Inflammatory macrophage treated with lipopolysaccharide for 4 hours (primary cell): ENCODE results near the gene DESI1.
"Not testable (repeated sequence)": the region's sequence is repeated elsewhere in the genome, so short reads cannot be mapped to it uniquely, and the experiment has no call there.

Source experiments
- DNase-seq: peaks from one replicate; pipeline ENCODE4 v3.0.0-alpha.2; 2020

Gene DESI1

DNA sequence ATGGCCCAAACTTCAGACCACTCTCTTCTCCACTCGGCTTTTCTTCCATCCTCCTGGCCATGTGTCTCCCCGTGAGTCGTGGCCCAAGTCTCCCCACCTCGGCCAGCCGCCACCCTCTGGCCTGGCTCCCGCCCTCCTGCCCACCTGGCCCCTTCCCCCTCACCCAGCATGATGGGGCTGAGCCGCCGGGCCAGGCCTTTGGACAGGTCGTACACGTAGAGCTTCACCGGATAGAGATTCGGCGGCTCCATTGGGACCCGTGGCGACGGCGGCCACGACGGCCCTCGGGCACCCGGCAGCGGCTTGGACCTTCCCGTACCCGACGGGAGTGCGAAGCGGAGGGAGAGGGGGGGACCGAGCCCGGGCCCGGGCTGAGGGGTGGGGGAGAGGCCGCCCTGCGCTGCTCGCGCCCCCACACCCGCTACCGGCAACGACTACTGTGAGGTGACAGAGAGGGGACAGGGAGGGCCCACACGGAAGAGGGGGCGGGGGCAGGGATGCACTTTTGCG is at the start of gene DESI1:
Gene DESI1, minus strand, starts transcription at position 455 of the 510 bp plus-strand sequence. Its CDS starts 204 bp downstream, at position 251.
- DNase-seq: peak; percentile 1

DNA sequence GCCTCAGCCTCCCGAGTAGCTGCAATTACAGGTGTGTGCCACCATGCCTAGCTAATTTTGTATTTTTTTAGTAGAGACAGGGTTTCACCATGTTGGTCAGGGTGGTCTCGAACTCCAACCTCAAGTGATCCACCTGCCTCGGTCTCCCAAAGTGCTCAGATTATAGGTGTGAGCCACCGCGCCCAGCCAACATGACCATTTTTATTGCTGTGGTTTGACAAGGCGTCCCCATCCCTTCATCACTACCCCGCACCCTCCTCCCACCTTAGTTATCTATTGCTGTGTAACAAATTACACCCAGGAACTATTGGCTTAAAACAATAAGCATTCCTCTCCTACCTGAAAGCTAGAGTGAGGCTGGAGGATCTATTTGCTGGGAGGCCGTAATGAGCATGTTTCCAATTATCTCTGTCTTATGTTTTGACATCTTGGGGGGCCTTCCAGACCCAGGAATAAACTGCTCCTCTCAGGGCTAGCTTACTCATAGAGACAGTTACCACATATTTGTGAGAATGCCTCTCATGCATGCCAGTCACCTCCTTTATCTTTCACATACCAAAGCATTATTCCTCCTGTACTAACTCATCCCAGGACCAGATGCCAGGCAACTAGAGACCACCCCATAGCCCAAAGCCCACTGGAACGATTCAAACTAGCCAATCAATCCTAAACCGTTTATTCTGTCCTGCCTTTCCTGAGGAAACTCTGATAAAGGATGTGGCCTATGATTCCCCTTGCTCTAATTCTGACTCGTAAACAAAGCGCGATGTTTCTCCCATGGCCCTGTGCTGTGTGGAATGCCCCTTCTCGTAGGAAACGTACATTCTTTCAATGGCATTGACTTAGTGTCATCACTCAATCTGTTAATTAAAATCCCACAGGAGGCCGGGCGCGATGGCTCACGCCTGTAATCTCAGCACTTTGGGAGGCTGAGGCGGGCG is 48.4 kb upstream of the DESI1 start:
- no peak for DNase-seq

DNA sequence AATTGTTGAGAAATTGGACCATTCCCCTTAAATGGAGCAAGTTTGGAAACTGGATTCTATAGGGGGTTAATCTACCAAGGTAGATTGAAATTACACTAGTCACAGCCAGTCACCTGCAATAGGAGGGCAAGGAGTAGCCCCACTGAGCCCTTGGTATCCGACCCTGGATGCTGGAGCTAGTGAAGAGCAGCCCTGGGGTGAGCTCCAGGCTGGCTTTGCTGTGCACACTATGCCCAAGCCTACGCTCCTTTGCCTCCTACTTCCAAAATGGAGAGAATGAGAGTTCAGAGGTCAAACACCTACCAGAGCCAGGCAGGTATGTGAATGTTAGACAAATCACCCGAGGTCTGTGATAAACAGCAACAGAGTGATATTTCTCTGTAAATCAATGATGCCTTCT is 44.1 kb upstream of the DESI1 start:
- DNase-seq: no peak

DNA sequence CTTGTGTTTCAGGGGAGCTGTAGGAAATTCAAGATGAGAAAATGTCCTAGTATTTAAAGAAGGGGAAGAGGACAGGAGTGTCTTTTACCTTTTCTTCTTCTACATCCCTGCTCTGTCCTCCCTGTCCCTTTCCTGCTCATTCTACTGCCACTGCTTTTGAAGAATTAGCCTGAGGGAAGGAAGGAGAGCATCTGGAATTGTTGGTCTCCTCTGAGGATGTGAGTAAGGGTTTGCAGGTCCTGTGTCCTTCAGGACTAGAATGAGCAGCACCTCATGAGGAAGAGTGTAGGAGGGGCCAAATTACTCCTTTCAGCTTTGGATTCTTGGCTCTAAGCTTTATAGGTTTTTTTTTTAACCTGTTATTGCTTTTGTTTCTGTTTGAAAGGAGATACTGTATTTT is 43.6 kb upstream of the DESI1 start:
- DNase-seq: no peak

DNA sequence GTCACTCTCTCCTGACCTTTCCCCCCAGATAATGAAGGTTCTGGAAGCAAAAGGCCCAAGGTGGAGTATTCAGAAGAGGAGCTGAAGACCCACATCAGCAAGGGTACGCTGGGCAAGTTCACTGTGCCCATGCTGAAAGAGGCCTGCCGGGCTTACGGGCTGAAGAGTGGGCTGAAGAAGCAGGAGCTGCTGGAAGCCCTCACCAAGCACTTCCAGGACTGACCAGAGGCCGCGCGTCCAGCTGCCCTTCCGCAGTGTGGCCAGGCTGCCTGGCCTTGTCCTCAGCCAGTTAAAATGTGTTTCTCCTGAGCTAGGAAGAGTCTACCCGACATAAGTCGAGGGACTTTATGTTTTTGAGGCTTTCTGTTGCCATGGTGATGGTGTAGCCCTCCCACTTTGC is 42.8 kb upstream of the DESI1 start:
- not testable (repeated sequence) for DNase-seq

DNA sequence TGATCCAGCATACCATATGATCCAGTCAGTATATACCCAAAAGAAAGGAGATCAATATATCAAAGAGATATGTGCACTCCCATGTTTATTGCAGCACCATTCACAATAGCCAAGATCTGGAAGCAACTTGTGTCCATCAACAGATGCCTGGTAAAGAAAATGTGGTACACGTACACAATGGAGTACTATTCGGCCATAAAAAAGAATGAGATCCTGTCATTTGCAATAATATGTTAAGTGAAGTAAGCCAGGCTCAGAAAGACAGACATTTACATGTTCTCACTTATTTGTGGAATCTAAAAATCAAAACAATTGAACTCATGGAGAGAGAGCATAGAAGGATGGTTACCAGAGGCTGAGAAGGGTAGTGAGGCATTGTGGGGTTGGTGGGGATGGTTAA is 40.9 kb upstream of the DESI1 start:
- DNase-seq: no peak

DNA sequence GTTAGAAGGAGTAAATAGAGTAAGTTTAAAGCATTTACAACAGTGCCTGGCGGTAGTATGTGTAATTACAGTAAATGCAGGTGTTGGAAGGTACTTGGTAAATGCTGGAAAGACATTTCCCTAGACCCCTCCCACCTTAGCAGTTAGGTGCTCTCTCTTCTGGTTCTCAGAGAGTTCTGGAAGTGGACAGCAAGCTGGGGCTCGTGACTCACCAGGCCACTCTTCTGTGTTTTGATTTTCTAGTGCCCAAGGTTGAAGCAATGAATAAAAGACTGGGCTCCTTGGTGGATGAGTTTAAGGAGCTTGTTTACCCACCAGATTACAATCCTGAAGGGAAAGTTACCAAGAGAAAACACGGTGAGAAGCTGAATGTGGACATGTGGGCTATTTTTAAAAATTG is 40.2 kb upstream of the DESI1 start:
- DNase-seq: no peak

DNA sequence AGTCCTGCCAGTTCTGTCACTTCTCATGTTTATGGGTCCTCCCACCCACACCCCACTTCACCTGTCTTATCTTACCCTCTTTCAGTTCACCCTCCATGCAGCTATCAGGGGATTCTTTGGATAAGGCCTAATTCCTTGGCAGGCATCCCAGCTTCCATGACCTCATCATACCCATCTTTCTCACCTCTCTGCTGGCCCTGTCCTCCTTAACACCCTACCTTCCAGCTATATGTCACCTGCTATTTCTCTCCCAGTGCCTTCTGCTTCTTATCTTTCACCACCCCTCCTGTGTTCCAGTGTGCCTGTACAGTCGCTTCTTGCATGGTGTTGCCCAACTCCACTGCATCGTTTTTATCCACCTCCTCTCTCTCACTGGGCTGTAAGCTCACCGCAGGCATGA is 39.6 kb upstream of the DESI1 start:
- no peak for DNase-seq

DNA sequence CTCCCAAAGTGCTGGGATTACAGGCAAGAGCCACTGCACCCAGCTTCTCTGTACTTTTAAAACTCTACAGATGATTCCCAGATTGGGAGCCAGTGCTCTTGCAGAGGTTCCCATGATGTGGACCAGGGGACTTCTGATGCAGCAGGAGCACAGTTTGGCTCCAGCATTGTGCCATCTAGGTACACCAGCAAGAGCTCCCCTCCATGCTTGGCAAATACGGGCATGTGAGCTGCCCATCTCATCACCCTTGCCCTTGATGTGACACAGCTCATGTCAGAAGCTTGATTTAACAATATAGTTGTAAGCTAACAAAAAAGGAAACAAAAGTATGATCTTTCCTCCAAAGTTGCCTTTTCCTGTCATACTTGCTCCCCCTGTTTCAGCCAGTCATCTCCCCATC is 39.1 kb upstream of the DESI1 start:
- DNase-seq: no peak

DNA sequence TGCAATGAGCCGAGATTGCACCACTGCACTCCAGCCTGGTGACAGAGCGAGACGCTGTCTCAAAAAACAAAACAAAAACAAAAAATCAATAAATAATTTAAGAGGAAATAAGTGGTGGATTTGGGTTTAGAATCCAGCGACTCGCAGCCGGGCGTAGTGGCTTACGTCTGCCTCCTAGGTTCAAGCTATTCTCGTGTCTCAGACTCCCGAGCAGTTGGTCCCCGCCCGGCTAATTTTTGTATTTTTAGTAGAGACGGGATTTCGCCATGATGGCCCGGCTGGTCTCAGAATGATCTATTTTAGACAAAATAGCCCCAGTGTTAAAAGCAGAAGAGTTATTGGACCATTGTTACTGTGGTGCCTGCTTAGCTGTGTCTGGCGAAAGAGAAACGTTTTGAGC is 38.0 kb upstream of the DESI1 start:
- no peak for DNase-seq

DNA sequence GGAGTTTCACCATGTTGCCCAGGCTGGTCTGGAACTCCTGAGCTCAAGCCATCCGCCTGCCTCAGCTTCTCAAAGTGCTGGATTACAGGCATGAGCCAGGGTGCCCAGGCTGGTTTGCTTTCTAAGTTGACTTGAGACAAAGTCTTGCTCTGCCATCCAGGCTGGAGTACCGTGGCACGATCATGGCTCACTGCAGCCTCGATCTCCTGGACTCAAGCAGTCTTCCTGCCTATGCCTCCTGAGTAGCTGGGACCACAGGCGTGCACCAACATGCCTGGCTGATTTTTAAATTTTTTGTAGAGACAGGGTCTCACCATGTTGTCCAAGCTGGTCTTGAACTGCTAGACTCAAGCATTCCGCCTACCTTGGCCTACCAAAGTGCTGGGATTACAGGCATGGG is 36.9 kb upstream of the DESI1 start:
- DNase-seq: no peak

DNA sequence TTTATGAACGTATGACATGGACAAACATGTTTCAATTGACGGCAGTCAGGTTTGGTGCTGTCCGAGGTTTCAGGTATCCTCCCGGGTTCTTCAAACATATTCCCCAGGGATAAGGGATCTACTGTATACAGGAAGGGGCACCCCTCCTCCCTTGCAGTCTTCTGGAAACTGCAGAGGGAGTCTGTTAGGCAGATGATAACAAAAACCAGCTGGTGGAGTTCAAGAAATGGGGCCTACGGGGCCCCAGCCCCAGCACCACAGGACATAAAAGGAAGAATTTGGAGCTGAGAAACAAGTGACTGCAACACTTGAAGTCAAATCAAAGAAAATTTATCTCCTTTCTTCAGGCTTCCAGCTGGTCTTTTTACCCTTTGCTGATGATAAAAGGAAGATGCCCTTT is 35.7 kb upstream of the DESI1 start:
- no peak for DNase-seq

DNA sequence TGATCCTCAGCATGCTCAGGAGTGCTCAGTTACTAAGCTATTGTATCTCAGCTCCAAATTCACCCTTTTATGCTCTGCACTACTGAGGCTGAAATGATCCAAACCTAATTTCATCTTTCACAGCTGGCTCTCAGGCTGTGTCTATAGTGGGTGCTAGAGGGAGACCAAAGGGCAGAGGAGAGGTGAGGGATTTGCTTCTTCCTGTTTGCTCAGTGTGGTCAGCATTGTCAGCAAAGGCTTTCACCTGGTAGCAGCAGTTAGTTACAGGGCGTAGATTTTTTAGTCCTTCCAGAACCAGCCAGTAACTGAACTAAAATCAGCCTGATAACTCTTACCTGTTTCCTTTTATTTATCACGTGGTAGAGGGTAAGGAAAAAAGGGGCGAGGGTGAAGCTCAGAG is 33.5 kb upstream of the DESI1 start:
- DNase-seq: no peak

DNA sequence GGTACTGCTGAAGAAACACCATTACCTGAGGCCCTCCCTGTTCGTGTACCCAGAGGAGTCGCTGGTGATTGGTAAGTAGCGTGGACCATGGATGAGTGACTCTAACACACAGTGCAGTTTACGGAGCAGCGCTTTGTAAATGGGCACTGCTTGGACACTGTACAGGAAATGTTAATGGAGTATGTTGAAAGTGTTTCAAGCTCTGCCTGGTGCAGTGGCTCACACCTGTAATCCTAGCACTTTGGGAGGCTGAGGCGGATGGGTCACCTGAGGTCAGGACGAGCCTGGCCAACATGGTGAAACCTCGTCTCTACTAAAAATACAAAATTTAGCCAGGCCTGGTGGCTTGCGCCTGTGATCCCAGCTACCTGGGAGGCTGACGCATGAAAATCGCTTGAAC is 30.0 kb upstream of the DESI1 start:
- no peak for DNase-seq

DNA sequence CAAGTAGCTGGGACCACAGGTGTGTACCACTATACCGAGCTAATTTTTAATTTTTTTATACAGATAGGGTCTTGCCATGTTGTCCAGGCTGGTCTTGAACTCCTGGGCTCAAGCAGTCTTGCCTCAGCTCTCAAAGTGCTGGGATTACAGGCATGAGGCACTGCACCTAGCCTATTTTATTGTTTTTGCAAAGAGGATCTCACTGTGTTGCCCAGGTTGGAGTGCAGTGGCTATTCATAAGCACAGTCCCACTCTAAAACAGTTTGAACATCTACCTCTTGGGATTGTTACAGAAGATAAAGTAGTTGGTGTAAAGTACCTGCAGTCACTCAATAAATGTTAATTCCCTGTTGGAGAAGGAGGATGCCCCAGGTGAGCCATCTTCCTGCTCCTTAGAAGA is 29.4 kb upstream of the DESI1 start:
- DNase-seq: no peak

DNA sequence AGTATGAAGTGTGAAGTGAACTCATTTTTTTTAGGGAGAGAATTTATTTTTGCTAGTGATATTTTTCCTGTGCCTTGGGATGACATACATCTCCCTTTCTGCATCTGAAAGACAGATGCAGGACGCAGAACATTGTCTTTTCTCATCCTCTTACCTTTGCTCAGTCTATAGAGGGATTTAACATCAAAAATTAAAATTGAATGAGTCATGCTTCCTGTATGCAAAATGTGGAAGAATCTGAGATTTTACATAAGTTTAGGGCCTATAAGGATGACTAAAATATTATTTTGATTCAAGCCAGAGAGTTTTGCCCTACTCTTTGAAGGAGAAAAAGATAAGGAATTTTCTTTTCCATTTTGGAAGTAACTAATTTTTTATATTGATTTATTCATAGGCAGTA is 27.6 kb upstream of the DESI1 start:
- no peak for DNase-seq

DNA sequence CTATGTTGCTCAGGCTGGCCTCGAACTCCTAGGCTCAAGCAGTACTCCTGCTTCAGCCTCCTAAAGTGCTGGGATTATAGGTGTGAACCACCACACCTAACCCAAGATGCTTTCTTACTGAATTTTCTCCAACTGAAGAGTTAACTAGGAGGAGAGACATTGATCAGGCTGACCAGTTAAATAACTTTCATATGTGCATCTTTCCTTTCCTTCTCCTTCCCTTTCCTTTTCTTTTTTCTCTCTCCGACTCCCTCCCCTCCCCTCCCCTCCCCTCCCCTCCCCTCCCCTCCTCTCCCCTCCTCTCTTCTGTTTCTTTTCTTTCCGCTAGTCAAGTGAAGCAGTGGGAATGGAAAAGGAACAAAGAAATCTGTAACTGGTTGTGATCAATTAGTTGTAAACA is 26.9 kb upstream of the DESI1 start:
- DNase-seq: no peak

DNA sequence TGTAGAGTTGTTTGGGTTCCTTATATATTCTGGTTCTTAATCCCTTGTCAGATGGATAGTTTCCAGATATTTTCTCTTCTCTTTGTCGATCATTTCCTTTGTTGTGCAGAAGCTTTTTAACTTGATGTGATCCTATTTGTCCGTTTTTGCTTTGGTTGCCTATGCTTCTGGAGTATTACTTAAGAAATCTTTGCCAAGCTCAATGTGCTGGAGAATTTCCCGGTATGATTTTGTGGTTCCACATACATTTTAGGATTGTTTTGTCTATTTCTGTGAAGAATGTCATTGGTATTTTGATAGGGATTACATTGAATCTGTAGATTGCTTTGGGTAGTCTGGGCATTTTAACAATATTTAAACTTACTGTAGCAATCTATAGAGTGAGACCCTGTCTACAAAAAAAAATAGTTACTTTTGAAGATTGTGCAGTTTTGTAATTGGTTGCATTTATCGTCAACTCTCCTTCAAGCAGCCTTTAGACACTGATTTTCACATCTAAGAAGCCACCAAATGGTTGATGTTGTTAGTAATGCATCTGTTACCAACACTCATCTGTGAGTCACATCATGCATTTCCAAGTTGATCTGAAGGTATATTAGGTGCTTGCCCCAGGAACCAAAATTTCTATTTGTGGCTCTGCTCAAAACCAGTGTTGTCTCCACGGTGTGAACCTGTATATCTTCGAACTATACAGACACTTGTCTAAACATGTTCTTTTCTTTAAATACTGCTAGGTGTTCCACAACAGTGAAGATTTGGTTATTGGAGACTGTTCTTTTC is 21.7 kb upstream of the DESI1 start:
- no peak for DNase-seq

DNA sequence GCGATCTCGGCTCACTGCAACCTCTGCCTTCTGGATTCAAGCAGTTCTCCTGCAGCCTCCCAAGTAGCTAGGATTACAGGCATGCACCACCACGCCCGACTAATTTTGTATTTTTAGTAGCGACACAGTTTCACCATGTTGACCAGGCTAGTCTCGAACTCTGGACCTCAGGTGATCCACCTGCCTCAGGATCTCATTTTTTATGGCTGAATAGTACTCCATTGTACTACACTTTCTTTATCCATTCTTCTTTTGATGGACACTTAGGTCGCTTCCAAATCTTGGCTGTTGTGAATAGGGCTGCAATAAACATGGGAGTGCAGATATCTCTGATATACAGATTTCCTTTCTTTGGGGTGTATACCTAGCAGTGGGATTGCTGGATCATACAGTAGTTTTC is 21.0 kb upstream of the DESI1 start:
- no peak for DNase-seq

DNA sequence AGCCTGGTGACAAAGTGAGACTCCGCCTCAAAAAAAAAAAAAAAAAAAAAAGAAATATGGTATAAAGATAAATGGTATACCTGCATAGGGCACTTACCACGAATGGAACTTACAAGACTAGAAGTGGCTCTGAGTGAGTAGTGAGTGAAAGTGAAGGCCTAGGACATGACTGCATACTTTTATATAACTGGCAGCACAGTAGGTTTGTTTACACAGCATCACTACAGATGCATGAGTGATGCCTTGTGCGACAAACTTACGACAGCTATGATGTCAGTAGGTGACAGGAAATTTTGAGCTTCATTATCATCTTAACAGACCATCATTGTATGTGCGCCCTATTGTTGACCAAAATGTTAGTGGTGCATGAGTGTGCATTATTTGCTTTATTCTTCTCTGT is 17.9 kb upstream of the DESI1 start:
- DNase-seq: no peak

DNA sequence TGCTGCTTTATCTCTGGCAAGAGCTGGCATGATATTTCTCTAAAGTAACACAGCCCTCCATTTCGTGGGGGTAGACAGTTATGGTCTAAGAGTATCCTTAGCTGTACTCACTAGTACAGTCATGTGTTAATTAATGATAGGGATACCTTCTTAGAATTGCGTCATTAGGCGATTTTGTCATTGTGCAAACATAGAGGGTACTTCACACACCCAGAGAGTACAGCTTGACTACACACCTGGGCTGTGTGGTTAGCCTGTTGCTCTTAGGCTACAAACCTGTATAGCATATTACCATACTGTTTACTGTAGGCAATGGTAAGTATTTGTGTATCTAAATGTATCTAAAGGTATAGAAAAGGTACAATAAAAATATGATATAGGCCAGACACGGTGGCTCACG is 17.3 kb upstream of the DESI1 start:
- no peak for DNase-seq

DNA sequence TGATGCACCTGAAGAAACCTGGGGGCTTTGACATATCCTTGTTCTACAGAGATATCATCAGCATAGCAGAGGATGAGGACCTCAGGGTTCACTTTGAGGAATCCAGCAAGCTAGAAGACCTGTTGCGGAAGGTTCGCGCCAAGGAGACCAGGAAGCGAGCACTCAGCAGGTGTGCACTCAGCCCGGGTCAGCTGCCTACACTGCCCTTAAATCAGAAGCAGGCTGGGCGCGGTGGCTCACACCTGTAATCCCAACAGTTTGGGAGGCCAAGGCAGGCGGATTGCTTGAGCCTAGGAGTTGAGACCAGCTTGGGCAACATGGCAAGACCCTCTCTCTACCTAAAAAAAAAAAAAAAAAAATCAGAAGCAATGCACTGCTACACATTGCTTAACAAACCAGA is 16.8 kb upstream of the DESI1 start:
- DNase-seq: not testable (repeated sequence)

DNA sequence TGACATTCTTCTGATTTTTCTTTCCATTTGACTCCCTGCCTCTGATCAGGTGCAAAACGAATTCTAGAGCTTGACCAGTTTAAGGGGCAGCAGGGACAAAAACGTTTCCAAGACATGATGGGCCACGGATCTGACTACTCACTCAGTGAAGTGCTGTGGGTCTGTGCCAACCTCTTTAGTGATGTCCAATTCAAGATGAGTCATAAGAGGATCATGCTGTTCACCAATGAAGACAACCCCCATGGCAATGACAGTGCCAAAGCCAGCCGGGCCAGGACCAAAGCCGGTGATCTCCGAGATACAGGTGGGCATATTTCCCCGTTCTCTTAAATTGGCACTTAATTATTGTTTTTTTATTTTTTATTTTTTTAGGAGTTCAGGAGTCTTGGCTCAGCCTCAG is 15.6 kb upstream of the DESI1 start:
- no peak for DNase-seq

DNA sequence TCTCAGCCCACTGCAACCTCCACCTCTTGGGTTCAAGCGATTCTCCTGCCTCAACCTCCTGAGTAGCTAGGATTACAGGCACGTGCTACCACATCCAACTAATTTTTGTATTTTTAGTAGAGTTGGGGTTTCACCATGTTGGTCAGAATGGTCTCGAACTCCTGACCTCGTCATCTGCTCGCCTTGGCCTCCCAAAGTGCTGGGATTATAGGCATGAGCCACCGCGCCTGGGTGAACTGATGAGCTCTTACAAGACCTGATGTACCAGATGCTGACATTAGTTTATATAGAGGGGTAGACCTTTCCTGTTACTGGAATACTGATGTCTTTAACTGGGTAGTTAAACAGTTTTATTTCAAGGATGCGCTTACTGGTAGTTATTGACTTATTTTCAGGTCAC is 13.8 kb upstream of the DESI1 start:
- not testable (repeated sequence) for DNase-seq
